SH-SY5Y (cell line): ENCODE measurements around the gene CD180.

Experiments used
- GATA2 ChIP-seq: IDR thresholded peaks from 2 replicates; pipeline ENCODE4 v1.6.1; 2011; ENCODE audit warnings: mild to moderate bottlenecking, low read depth, low read length
- GATA3 ChIP-seq: IDR thresholded peaks from 2 replicates; pipeline ENCODE4 v1.6.1; 2011; ENCODE audit warnings: low read depth, mild to moderate bottlenecking, low read length, moderate library complexity

DNA sequence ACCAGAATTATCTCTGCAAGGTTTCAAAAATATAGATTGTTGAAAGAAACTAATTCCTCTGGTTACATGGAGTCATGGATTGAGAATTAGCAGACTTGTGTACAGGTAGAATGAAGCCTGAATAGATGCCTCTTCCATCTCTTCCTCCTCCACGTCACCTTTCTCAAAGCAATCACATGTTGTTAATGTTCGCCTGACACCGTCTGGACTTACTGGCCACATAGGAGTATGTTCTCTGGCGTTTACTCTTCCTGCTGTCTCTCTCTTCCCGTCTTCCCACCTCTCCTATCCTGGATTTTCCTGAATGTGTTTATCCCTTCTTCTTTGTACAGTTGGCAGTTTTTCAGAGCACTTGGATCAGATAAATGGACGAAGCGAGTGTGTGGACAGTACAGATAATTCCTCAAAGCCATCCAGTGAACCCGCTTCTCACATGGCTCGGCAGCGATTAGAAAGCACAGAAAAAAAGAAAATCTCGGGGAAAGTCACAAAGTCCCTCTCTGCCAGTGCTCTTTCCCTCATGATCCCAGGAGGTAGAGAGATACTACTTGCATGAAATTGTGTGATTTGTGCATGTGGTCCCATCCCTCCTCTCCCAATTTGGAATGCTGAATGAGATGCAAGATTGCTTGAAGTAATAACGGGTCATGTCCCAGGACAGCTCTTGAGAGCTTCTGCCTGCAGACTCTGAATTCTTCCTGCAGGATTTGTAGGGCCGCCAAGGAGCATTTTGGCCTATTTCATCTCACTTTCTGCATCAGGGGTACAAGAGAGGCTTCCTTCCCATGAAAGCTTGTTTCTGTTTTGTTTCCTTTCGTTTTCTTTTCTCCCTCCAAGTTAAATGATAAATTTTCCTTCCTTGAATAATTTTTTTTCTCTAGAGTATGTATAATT lies 47.3 kb downstream of the CD180 start:
- TF ChIP-seq GATA2 (no peak), GATA3 (no peak)
